NCI-H524 (cell line): Measurements from ENCODE around the gene PLCZ1.
"Not testable (repeated sequence)": the region's sequence is repeated elsewhere in the genome, so short reads cannot be mapped to it uniquely, and the experiment has no call there.

Experiments
- DNase-seq, 2 experiments: peaks; one replicate each; lab custom pipeline; 2025; lab: John Stamatoyannopoulos, UW

PLCZ1 gene

DNA sequence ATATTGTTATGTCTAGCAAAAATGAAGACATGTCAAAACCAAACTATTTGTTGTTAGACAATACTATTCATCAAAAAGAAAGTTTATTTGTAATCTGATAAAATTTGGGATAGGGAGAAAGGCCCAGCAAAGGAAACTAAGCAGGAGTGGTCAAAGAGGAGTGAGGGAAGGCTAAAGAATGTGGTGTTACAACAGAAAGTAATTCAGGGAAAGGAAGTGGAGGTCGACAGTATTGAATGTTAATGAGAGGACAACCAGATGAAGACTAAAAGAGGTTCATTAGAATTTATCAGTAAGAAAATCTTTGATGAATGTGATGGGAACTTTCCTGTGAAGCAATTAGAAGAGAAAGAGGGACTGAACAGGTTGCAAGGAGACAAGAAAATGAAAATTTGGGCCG, 33.9 kb downstream of the PLCZ1 start:
- DNase-seq: no peak

GRCh38 chr12:18703321-18703720, 34.5 kb downstream of the PLCZ1 start:
- DNase-seq: no peak

DNA sequence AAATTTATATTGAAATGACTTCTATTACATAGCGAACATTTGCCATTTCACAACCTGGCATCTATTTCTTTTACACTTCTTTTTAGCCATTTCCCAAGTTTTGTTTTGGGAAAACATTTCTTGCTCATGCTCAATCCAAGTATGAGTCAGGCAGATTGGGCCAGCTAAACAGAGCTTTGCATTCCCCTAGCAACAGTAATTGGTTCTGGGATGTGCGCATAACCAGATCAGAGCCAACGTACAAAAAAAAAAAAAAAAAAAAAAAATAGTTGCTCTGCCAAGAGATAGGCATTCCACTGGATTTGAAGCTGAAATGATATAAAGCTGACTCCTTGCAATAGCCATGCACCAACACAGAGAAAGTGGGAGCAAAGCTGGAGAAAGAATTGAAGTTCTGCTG, 37.5 kb downstream of the PLCZ1 start:
- peak in 1 of 2 experiments; percentile 2 for DNase-seq

DNA sequence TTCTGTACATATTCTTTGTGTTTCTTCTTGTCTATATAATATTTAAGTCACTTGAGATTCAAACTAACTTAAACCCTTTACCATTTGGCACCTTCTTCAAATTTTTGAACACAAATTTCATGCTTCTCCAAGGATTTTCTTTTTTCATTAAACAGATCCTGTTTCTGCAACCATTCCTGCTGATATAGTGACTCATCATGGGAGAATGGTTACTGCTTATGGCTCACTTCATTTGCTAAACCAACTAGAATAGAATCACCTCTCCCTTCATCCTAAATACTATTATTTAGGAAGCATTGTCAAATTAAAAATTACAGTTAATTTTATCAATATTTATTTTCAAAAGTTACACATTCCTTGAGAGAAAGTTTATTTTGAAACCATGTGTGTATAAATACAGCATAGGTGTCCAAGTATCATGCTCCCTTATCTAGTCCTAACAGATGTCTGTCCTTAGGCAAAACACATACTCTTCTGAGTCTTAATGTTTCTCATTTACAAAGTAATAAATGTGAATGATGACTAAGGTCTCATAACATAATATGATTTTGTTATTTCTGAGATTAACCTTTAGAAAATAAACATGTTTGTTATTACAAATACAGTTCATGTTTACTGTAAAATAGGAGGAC, 40.7 kb downstream of the PLCZ1 start:
- DNase-seq: no peak

DNA sequence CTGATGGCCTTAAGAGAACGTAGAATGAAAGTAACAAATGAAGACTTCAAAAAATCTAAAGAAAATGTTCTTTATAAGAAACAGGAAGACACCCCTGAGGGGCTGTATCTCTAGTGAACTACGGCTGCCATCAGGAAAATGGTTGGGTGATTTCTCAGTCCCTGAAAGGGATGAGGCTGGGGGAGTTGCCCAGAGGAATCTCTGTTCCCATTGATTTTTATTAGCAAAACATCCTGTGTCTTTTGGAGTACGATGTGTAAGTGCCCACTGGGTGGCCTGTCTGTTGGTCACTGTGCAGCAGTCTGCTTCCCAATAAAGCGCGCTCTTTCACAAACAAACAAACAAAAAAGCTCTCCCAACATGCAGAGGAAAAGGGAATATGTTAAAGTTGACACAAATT, 43.8 kb downstream of the PLCZ1 start:
- not testable (repeated sequence) for DNase-seq

DNA sequence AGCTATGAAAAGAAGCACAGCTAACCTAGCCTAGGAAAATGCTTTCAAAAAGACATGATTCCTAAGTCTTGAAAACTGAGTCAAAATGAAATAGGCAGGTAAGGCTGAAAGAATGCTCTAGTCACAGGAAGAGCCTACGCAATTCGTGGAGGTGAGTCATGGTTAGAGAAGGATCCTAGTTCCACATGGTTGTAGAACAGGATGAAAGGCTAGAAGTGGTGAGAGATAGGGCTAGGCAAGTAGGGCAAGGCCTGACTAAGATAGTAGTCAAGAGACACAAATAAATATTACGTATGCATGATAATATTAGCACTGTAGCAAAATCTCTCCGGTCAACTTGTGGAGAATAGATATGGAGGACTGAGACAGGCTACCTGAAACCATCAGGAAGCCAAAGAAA, 47.2 kb downstream of the PLCZ1 start:
- no peak for DNase-seq

DNA sequence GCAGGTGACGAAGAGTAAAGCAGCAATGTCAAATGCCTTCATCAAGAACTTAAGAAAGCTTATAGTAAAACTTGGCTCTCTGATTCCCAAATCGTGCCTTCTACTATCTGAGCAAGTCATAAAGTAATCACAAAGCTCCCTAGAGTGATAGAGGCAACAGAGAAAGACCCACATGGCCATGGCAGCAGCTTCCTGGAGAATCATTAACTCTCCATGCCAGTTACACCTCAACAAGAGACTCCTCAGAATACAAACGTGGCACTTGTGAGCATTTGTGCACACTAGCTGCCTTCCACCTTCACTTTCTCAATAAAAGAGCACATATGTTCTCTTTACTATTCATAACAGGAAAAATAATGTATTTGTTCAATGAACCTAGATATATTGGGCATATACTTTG, 48.0 kb downstream of the PLCZ1 start:
- no peak for DNase-seq

GRCh38 chr12:18684430-18684829, 53.4 kb downstream of the PLCZ1 start:
- DNase-seq: no peak

GRCh38 chr12:18683327-18684013, 54.3 kb downstream of the PLCZ1 start:
- no peak for DNase-seq

GRCh38 chr12:18681818-18682217, 56.0 kb downstream of the PLCZ1 start:
- DNase-seq: no peak

DNA sequence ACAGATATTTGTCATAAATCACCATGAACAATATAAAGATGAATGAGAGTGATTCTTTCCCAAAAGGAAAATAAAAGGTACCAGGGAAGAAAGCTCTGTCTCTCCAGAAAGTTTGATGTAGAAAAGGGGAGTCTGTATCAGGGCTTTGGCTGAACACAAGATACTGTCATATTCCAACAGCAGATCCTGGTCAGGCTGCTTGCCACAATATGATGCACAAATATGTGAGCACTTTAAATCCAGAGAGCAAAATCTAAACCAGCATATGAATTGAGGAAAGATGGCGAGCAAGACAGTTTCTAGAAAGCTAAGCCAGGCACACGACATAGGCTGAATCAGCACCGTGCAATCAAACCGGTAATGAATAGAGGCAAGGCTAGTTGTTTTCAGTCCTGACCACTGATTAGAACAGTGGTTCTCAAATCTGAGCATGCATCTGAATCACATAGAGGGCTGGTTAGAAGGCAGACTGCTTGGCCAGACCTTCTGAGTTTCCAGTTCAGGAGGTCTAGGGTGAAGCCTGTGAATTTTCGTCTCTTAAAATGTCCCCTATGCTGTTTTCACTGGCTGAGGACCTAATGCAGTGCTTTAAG, 60.7 kb downstream of the PLCZ1 start:
- no peak for DNase-seq

DNA sequence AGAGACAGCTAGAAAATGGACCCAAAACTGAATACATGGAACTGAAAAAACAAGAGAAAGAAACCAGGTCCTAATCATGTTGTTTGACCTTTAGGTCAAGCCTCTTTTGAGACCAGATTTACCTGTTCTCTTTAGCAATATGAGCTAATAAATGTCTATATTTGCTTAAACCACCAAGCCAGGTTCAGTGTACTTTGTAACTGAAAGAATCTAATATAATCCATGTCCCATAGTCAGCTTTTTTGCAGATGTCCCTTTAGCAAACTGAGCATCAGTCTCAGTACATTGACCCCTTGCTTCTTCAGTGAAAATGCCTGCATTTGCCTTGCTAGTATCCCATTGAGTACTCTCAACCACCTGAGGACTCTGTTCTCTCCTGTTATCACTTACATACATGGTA, 61.7 kb downstream of the PLCZ1 start:
- DNase-seq: no peak

- no peak for DNase-seq
Measured at GRCh38 chr12:18658829-18659228, 79.0 kb downstream of the PLCZ1 start.

GRCh38 chr12:18658179-18658578, 79.6 kb downstream of the PLCZ1 start:
- DNase-seq: no peak

GRCh38 chr12:18655351-18655750, 82.5 kb downstream of the PLCZ1 start:
- no peak for DNase-seq

DNA sequence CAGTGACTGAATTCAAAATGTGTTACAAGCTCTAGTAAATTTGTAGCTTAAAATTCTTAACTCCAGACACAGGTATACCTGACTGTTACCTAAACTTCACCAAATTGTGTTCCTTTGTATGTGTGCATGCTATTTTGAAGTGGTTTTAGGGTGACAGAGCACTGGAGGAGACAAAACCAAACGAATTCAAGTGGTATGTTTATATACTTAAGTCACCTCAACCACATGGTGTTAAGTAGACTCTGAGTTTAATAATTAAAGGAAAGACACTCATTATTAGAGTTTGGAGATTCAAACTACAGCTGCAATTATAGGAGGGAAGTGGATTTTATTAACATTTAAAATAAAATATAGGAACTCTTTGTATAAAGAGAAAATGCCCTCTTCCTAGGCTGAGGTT, 84.3 kb downstream of the PLCZ1 start:
- DNase-seq: no peak

- DNase-seq: no peak
Measured at GRCh38 chr12:18652596-18652995, 85.2 kb downstream of the PLCZ1 start.

DNA sequence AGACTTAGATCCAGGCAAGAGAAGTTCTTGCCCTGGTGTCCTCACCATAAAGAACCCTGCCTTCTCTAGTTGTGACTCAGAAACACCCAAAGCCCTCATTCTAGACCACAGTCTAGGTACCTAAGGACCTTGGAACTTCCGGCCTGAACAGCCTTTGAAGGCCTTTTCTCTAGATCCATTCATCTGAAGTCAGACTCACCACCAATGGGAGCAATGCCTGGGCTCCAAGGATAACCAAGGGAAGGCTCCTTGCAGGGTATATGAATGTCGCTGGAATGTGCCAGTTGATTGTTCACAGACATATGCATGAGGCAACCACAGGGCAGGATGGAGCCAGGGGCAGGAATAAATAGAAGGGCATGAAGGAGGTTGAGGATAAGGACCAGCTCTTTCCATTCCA, 86.3 kb downstream of the PLCZ1 start:
- no peak for DNase-seq

DNA sequence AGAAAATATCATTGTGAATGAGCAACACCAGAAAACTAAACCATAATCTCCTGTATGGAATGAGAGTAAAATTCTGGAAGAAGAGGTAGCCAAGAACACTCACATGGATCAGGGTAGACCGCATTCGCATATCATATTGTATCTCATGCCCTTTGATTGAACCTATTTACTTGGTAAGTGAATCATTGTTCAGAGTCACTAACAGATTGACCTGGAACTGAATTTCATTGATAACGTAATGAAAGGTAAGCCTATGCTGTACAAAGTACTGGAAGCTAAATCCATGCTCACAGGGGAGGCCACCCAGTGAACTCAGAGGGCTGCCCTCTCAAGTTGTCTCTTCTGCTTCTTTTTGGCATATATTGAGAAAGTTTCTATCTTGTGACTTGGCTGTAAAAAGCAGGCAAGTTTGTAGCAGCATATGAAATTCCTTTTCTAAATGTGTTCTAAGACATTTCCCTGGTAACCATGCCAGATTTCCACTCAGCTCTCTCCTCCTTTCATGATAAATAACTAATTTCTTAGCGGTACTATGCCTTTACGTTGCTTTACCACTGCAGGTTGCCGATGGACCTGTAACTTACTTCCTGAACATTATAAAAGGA, 91.4 kb downstream of the PLCZ1 start:
- no peak for DNase-seq

DNA sequence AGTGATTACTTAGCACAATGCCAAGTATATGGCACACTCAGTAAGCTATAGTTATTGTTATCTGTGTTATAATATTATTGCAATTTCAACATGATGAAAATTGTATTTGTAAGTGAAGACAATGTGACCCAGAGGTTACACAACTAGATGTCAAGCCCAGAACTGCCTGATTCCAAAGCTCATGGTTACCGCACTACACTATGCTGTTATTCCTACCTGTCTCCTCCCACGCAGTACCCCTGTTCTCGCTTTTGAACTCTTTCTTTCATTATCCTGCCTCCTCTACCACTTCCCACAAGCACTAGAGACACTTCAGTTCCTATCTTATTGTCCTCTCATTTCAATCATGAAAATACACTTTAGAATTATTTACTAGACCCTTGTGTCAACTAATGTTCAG, 93.2 kb downstream of the PLCZ1 start:
- DNase-seq: no peak

GRCh38 chr12:18643681-18644080, 94.1 kb downstream of the PLCZ1 start:
- DNase-seq: no peak

GRCh38 chr12:18640321-18640955, 97.4 kb downstream of the PLCZ1 start:
- DNase-seq: no peak

GRCh38 chr12:18634382-18634781, 103.4 kb downstream of the PLCZ1 start:
- DNase-seq: no peak
